Mucosa of descending colon (tissue), 3 donors: Measurements from ENCODE around the gene BTBD16. TPM values are rescaled to one million over a fixed set of nuclear protein-coding genes. Genes with fewer than 3 reads are reported as not detected.

Experiments used
- ATAC-seq: fragments of 200-7000 bp; cut with Tn5 transposase; one replicate; pipeline ENCODE4 v1.9.1; 2020; ENCODE audit warnings: mild to moderate bottlenecking, moderate library complexity
- DNase-seq, 3 donors: peaks; one replicate each; pipeline ENCODE4 v3.0.0-alpha.2; 2020
- H3K36me3 ChIP-seq: fragments of 200-600 bp; one replicate; pipeline ENCODE4 v1.8.0; 2021; ENCODE audit warnings: low read depth, mild to moderate bottlenecking
- H3K4me1 ChIP-seq: fragments of 200-600 bp; one replicate; pipeline ENCODE4 v1.8.0; 2021; ENCODE audit warnings: low read depth, mild to moderate bottlenecking
- H3K4me3 ChIP-seq: fragments of 200-600 bp; one replicate; pipeline ENCODE4 v1.8.0; 2021; ENCODE audit warnings: mild to moderate bottlenecking
- H3K9me3 ChIP-seq: fragments of 200-600 bp; one replicate; pipeline ENCODE4 v1.8.0; 2021; ENCODE audit warnings: mild to moderate bottlenecking
- intact Hi-C, 2 donors: fragments of 100-400 bp; cut with DNase I in 1 of 2; cut with micrococcal nuclease in 1 of 2; formaldehyde crosslinking; loops; one replicate each; pipeline versions ENCODE4 v1.11.0 to v1.11.1; 2022; cut with DNase I, micrococcal nuclease
- total RNA-seq, 3 donors: library from RNA; stranded (reverse); fragmentation: NEBNext Ultra II Directional in 2 of 3; extraction: Animal tissue kit (Norgen Biotek cat#: 25700) in 2 of 3; gene quantifications; one replicate each; pipeline versions ENCODE4 v1.2.1 to v1.2.4, GENCODE V29; 2021 to 2023
- TF ChIP-seq, protein P1 (sequence below): fragments of 200-600 bp; IDR thresholded peaks from one replicate; pipeline ENCODE4 v1.8.0; 2022; ENCODE audit warnings: antibody characterized with exemption, mild to moderate bottlenecking
- donor health status: DM: no; HTN: no; CAD: no; lungs with moderate emphysema.
- donor health status: DM: no; HTN: no; CAD: no.
- donor health status: DM: no; HTN: yes; CAD: no.

Gene BTBD16
- total RNA-seq, 3 donors from 2014 or later: 0.16 to 0.60 (median 0.26) TPM

DNA sequence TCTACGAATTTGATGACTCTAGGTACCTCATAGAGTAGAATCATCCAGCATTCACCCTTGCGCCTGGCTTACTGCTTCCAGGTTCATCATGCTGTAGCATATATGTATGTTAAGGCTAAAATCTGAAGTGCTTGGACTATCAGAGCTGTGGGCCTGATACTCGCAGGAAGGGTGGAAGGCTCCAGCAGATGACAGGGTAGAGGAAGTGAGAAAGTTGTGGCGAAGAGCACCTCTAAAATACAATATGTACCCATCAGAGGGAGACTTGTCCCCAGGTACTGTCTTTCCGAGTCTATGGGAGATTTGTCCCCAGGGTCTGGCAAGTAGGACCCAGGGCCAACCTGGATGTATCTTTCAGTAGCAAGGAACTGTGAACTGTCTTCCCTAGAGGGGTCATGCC, 55.3 kb downstream of the BTBD16 start:
- Histone ChIP-seq H3K4me3 (no peak overlapping the region), H3K9me3 (no peaks in the 10 kb centered on the region), H3K4me1 (no peaks in the 10 kb centered on the region), H3K36me3 (no peaks in the 10 kb centered on the region)
- intact Hi-C loops: no loop called here
- ATAC-seq (no peak), DNase-seq (no peak)
- TF ChIP-seq, protein P1, sequence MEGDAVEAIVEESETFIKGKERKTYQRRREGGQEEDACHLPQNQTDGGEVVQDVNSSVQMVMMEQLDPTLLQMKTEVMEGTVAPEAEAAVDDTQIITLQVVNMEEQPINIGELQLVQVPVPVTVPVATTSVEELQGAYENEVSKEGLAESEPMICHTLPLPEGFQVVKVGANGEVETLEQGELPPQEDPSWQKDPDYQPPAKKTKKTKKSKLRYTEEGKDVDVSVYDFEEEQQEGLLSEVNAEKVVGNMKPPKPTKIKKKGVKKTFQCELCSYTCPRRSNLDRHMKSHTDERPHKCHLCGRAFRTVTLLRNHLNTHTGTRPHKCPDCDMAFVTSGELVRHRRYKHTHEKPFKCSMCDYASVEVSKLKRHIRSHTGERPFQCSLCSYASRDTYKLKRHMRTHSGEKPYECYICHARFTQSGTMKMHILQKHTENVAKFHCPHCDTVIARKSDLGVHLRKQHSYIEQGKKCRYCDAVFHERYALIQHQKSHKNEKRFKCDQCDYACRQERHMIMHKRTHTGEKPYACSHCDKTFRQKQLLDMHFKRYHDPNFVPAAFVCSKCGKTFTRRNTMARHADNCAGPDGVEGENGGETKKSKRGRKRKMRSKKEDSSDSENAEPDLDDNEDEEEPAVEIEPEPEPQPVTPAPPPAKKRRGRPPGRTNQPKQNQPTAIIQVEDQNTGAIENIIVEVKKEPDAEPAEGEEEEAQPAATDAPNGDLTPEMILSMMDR: no peak

GRCh38 chr10:122326806-122327205, 55.7 kb downstream of the BTBD16 start:
- H3K4me1 ChIP-seq: no peaks in the 10 kb centered on the region
- H3K36me3 ChIP-seq: no peaks in the 10 kb centered on the region
- ATAC-seq: no peak
- no peak for DNase-seq
- no peaks in the 10 kb centered on the region for H3K9me3 ChIP-seq
- TF ChIP-seq, protein P1: no peak
- H3K4me3 ChIP-seq: no peak overlapping the region
- intact Hi-C loops: no loop called here

DNA sequence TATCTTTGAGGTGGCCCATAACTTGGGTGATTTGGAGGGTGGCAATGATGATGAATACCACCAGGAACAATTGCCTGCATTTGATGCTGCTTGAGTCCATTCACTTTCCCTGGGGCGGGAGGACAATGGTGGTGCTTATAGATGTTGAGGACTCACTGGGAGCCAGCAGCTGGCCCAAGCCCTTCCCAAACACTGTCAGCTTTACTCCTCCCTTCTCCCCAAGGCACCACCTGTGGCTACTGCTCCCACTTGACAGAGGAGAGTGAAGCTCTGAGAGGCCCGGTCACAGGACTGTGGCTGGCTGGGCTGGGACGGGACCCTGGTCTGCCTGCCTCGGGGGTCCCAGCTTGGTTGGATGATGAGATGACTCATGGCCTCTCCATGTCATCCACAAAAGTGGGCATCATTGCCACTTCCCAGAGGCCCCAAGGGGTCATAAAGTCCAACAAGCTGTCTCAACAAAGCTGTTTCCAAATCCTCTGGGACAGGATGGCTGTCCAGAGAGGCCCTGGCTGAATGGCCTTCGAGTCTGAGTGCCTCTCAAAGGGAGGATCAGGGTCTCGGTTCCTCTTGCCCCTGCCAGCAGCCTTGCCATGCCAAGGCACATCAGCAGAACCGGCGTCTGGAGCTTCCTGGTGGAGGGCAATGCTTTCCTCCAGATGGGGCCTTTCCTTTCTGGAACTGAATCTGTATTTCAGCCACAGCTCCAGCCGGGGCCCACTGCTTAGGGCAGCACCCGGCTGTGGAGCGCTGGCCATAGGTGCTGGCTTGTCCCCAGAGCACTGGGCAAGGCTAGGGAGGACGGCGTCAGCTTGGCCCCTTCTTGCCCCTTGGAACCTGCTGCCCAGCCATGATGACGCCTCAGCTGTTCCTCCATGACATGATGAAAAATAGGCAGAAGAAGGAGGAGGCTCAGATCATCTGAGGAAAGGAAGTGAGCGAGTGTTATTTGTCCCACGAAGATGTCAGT, 56.4 kb downstream of the BTBD16 start:
- H3K36me3 ChIP-seq: no peaks in the 10 kb centered on the region
- DNase-seq (no peak), ATAC-seq (no peak)
- no peak overlapping the region for H3K4me3 ChIP-seq
- intact Hi-C loops: no loop called here
- H3K4me1 ChIP-seq: no peaks in the 10 kb centered on the region
- no peaks in the 10 kb centered on the region for H3K9me3 ChIP-seq
- TF ChIP-seq, protein P1: no peak

- no peaks in the 10 kb centered on the region for H3K4me1 ChIP-seq
- no peak for DNase-seq
- intact Hi-C loops: no loop called here
- no peaks in the 10 kb centered on the region for H3K36me3 ChIP-seq
- ATAC-seq: peak; percentile 23
- TF ChIP-seq, protein P1: no peak
- H3K4me3 ChIP-seq: no peak overlapping the region
- H3K9me3 ChIP-seq: no peaks in the 10 kb centered on the region
Measured at GRCh38 chr10:122328676-122329075, 57.6 kb downstream of the BTBD16 start.

GRCh38 chr10:122329416-122329815, 58.3 kb downstream of the BTBD16 start:
- TF ChIP-seq, protein P1: no peak
- Histone ChIP-seq H3K4me3 (no peak overlapping the region), H3K4me1 (no peaks in the 10 kb centered on the region), H3K36me3 (no peaks in the 10 kb centered on the region), H3K9me3 (no peaks in the 10 kb centered on the region)
- ATAC-seq (no peak), DNase-seq (no peak)
- intact Hi-C loops: no loop called here
